Duodenal mucosa (tissue), 2 donors: ENCODE data around the gene ADAM15.

Source experiments
- H3K27ac ChIP-seq: one replicate; pipeline ENCODE4 v1.7.0; 2013; ENCODE audit warnings: low read depth, low read length
- H3K27me3 ChIP-seq, 2 donors: one replicate each; pipeline ENCODE4 v1.7.0; 2013; ENCODE audit warnings: low read length in 2 of 2, control low read depth in 1 of 2; ENCODE audit not compliant: insufficient read depth in 2 of 2, control insufficient read depth in 1 of 2
- H3K36me3 ChIP-seq, 2 donors: one replicate each; pipeline ENCODE4 v1.7.0; 2013; ENCODE audit warnings: low read length in 2 of 2, control low read depth in 1 of 2; ENCODE audit not compliant: insufficient read depth in 2 of 2, control insufficient read depth in 1 of 2
- H3K4me1 ChIP-seq, 2 donors: one replicate each; pipeline ENCODE4 v1.7.0; 2013; ENCODE audit warnings: low read length in 2 of 2, control low read depth in 1 of 2; ENCODE audit not compliant: insufficient read depth in 2 of 2, control insufficient read depth in 1 of 2
- H3K4me3 ChIP-seq, 2 donors: one replicate each; pipeline ENCODE4 v1.7.0; 2013; ENCODE audit warnings: low read length in 2 of 2, low read depth in 1 of 2
- H3K9ac ChIP-seq, 2 donors: one replicate each; pipeline ENCODE4 v1.7.0; 2013; ENCODE audit warnings: low read length in 2 of 2, low read depth in 1 of 2
- H3K9me3 ChIP-seq, 2 donors: one replicate each; pipeline ENCODE4 v1.7.0; 2013; ENCODE audit warnings: low read length in 2 of 2, control low read depth in 1 of 2; ENCODE audit not compliant: control insufficient read depth in 1 of 2

The ADAM15 gene

DNA sequence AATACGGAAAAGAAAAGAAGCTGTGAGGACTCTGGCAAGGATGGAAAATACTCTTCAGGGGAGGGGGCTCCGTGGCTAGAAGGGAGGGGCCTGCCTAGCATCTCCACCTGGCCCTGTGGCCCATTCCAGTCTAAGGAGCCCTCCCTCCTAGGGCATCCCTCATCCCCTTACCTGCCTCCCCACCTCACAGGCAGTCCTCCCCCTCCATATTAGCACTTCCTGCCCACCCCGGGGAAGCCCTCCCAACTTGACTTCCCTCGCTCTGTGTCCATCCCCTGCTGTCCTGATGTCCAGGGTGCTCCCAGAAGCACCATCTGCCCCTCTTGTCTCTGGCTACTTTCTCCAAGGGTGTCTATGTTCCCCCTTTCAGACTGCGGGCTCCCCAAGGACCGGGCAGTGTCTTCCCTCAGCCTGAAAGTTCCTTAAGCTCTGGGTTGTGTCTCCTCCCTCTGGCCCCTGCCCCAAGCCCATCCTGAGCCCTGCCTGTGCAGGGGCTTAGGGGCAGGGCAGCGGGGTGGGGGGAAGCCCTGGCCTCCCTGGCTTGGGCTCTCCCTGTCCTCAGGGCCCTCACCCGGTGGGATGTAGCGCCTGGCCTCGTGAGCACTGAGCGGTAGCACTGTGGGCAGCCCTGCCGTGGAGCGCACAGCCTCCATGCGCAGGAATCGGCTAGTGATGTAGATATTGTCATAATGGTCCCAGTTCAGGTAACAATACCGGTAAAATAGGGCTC, 21.4 kb upstream of the ADAM15 start:
- no peak overlapping the region for H3K4me3 ChIP-seq
- H3K4me1 ChIP-seq: no peaks in the 10 kb centered on the region
- H3K9ac ChIP-seq: no peak overlapping the region
- H3K27ac ChIP-seq: no peak overlapping the region
- H3K36me3 ChIP-seq: no peaks in the 10 kb centered on the region
- H3K9me3 ChIP-seq: no peaks in the 10 kb centered on the region
- no peaks in the 10 kb centered on the region for H3K27me3 ChIP-seq

DNA sequence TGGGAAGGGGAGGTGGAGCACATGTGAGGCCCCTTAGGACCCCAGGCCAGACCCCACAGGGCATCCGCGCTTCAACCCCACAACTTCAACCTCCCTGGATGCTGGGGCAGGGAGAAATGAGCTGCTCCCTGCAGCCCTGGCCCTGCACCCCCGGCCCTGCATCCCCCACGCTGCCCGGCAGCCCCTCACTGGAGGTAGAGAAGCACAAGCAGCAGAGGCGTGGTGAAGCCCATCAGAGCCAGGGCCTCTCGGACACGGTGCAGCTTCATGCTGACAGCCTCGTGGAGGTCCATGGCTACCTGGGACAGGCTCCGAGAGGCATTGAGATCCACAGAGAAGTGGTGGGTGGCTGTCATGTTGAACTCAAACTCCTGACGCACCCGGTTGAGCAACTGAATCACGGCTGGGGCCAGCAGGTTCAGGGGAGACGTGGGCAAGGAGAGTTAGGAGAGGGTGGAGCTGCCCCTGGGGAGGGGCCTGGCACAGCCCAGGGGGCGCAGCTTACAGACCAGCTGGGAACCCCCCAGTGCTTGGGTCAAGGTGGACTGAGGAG, 20.8 kb upstream of the ADAM15 start:
- H3K9me3 ChIP-seq: no peaks in the 10 kb centered on the region
- no peaks in the 10 kb centered on the region for H3K36me3 ChIP-seq
- no peaks in the 10 kb centered on the region for H3K4me1 ChIP-seq
- no peaks in the 10 kb centered on the region for H3K27me3 ChIP-seq
- no peak overlapping the region for H3K27ac ChIP-seq
- H3K4me3 ChIP-seq: no peak overlapping the region
- no peak overlapping the region for H3K9ac ChIP-seq

DNA sequence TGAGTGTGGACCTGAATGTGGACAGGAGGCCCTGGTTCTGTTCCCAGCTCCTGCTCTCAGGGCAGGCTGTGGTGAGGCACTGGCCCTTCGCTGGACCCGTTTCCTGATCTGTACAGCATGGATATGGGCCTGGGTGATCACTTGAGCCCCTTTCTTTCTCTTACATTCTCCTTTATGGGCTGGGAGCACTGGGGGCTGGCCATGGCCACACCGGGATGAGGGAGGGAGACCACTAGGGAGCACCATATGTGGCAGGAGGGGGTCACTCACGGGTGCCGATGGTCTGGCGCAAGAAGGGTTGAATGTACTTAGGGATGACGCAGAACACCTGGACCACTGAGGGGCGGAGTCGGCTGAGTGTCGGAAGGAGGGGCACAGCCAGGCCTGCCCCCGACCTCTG, 20.2 kb upstream of the ADAM15 start:
- H3K9me3 ChIP-seq: no peaks in the 10 kb centered on the region
- no peaks in the 10 kb centered on the region for H3K4me1 ChIP-seq
- no peaks in the 10 kb centered on the region for H3K27me3 ChIP-seq
- no peaks in the 10 kb centered on the region for H3K36me3 ChIP-seq
- no peak overlapping the region for H3K27ac ChIP-seq
- no peak overlapping the region for H3K9ac ChIP-seq
- no peak overlapping the region for H3K4me3 ChIP-seq

GRCh38 chr1:155032886-155033285, 18.2 kb upstream of the ADAM15 start:
- Histone ChIP-seq H3K9me3 (no peaks in the 10 kb centered on the region), H3K4me3 (no peak overlapping the region), H3K36me3 (no peaks in the 10 kb centered on the region), H3K27me3 (no peaks in the 10 kb centered on the region), H3K27ac (no peak overlapping the region), H3K9ac (no peak overlapping the region), H3K4me1 (peaks cover 0 to 5% of the 10 kb centered on the region in 2 donors)

GRCh38 chr1:155033524-155033923, 17.6 kb upstream of the ADAM15 start, which contains the start of the genes DCST1 and DCST2:
Gene DCST1 (plus strand): TSS chr1:155033824. CDS start chr1:155034037, 213 bp downstream.
Gene DCST2 (minus strand): TSS chr1:155033781. CDS start chr1:155033701, 80 bp downstream.
- Histone ChIP-seq H3K27me3 (no peaks in the 10 kb centered on the region), H3K27ac (no peak within 1 kb of the TSS), H3K9me3 (no peaks in the 10 kb centered on the region), H3K4me1 (peaks cover 6 to 11% of the 10 kb centered on the region in 2 donors), H3K4me3 (no peak within 1 kb of the TSS), H3K36me3 (no peaks in the 10 kb centered on the region), H3K9ac (no peak within 1 kb of the TSS)

- Histone ChIP-seq H3K27ac (no peak overlapping the region), H3K9ac (no peak overlapping the region), H3K36me3 (no peaks in the 10 kb centered on the region), H3K27me3 (no peaks in the 10 kb centered on the region), H3K4me1 (peaks cover 16 to 20% of the 10 kb centered on the region in 2 donors), H3K9me3 (no peaks in the 10 kb centered on the region), H3K4me3 (no peak overlapping the region)
Measured at GRCh38 chr1:155034318-155035208, 16.6 kb upstream of the ADAM15 start.

DNA sequence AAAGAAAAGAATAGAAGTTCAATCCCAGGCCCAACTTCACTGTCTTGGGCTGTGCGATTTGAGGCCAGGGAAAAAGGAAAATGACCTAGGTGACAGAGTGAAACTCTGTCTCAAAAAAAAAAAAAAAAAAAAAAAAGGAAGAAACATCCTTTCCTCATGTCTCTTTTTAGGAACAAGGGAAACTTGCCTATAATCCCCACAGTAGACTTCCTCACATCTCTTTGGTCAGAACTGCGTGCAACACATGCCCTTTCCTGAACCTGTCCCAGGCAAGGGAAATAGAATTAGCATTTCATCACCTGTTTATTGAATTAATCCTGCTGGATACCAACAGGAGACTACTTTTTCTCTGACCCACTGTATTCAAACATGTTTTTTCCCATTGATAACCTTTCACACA, 15.2 kb upstream of the ADAM15 start:
- Histone ChIP-seq H3K27me3 (no peaks in the 10 kb centered on the region), H3K4me3 (no peak overlapping the region), H3K27ac (no peak overlapping the region), H3K36me3 (no peaks in the 10 kb centered on the region), H3K9ac (no peak overlapping the region), H3K9me3 (no peaks in the 10 kb centered on the region), H3K4me1 (peaks cover 16 to 20% of the 10 kb centered on the region in 2 donors)

GRCh38 chr1:155037043-155037442, 14.1 kb upstream of the ADAM15 start:
- Histone ChIP-seq H3K9ac (no peak overlapping the region), H3K36me3 (no peaks in the 10 kb centered on the region), H3K4me1 (peaks cover 16 to 20% of the 10 kb centered on the region in 2 donors), H3K9me3 (no peaks in the 10 kb centered on the region), H3K27ac (no peak overlapping the region), H3K4me3 (no peak overlapping the region), H3K27me3 (no peaks in the 10 kb centered on the region)

DNA sequence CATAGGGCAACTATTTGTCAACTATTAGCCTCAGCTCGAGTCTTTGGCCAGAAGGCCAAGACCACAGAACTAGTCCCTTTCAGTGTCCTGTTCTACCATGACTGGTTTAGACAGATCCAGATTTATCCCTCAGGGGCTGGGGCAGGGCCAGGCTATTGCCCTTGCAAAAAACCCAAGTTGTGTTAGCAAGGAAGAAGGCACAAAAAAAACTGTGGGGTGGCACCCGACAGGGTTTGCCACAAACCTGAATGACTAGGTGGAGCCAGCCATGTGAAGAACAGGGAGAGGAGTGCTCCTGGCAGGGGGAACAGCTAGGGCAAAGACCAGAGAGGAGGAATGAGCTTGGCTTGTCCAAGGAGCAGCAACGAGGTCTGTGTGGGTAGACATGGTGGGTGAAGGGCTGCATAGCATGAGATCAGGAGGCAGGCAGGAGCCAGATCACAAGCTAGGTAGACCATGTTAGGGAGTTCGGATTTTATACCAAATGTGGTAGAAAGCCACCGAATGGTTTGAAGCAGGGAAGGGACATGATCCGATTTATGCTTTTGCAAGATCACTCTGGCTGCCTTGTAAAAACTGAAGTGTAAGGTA, 13.2 kb upstream of the ADAM15 start:
- H3K4me3 ChIP-seq: no peak overlapping the region
- no peak overlapping the region for H3K9ac ChIP-seq
- peaks cover 19 to 24% of the 10 kb centered on the region in 2 donors for H3K4me1 ChIP-seq
- H3K27me3 ChIP-seq: no peaks in the 10 kb centered on the region
- no peaks in the 10 kb centered on the region for H3K9me3 ChIP-seq
- no peaks in the 10 kb centered on the region for H3K36me3 ChIP-seq
- no peak overlapping the region for H3K27ac ChIP-seq
